Stimulated activated CD8-positive, alpha-beta memory T cell treated with anti-CD3 and anti-CD28 coated beads, Interleukin-4, amount 100 ng/mL, for 24 hours (primary cell): ENCODE data around the gene ANKRD44.
"Not testable (repeated sequence)": the region's sequence is repeated elsewhere in the genome, so short reads cannot be mapped to it uniquely, and the experiment has no call there.

ENCODE experiments used
- DNase-seq: peaks from one replicate; pipeline ENCODE4 v3.0.0-alpha.2; 2020; ENCODE audit warnings: low read depth

Gene ANKRD44

DNA sequence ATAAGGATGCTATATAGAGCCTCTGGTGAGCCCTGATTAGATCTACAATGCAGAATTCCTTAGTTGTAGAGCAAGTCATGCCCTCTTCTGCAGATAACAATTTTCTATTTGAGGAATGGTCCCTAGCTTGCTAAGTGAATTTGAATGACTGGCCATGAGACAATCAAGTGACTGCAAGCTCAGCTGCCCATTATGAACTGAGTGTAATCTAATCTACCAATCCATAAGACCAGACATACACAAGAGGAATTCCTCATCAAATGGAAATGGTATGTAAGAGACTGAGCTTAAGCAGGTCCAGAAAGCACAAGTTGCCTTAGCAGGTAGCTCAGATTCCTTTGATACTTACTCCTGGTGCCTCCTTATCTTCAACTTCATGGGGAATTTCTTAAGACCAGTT lies 4.8 kb upstream of the ANKRD44 start:
- no peak for DNase-seq

DNA sequence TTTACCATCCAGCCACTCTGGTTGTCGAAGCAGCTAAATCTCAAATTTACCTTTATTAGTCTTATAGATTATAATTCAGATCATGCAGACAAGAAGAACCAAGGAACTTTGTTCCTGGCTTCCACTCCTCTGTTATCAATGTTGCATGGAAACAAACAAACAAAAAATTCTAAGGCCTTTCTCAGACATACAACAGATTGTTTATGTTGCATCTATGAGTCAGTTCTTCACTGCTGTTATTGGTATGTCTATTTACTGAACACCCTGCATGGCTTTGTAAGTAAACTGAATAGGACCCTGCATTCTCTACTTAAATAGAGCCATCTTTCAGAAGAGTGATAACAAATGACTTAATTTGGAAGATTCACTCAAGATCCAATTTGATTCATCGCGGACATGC lies 1.6 kb upstream of the ANKRD44 start:
- no peak for DNase-seq

DNA sequence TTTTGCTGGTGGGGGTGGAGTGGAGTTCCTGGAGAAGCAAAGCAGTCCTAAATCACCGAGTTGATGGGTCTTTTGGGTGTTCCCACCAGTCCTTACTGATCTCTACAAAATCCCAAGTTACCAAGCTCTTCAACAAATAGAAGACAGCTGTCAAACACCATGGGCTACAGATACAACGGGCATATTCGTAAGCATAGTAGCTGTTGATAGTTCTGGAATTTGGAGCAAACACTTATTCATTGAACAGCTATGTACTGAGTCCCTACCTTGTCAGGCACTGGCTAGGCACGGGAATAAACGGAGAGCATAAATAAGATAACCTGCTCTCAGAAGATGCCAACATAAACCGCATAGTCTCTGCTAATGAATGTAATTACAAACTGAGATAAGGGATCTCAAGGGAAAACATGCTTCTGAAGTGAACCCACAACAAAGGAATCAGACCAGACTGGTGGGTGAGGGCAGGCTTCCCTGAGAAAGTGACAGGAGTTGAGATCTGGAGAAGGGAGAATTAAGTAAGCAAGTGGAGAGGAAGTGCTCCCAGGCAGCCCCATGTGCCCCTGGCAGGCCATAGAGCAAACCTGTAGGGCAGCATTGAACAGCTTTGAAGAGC lies 947 bp upstream of the ANKRD44 start:
- no peak for DNase-seq

GRCh38 chr2:197310987-197311420 lies 424 bp upstream of the ANKRD44 start:
- DNase-seq, result no peak

GRCh38 chr2:197309691-197310231 lies 819 bp downstream of the ANKRD44 start:
- DNase-seq, result peak; percentile 35

DNA sequence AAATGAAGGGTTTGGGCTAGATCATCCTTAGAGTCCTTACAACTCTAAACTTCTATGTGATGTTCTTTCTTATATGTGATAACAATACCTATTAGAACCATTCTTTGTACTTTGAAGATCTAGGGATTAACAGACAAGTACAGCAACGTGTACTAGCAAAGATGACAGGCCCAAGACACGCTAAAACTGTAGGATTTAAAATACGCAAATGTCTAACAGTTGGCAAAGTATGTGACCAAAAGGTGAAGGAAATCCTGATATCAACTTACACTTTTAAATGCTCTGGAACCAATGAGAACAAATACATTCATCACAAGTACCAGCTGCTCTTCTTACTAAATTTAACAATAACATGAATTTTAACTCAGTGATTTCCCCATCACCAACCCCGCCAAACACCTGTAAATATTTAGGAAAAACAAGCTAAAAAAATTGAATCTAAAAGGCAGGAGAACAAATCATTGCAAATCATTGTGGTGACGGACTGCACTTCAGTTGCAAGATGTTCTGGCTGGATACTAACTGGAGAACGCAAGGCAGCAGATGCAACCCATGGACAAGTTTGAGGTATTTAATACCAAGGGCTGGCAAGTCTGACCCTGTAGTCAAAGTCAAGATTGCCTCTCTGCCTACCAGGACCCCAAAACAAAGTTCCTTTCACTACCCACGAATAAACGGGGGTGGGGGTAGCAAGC lies 1.4 kb downstream of the ANKRD44 start:
- no peak for DNase-seq

DNA sequence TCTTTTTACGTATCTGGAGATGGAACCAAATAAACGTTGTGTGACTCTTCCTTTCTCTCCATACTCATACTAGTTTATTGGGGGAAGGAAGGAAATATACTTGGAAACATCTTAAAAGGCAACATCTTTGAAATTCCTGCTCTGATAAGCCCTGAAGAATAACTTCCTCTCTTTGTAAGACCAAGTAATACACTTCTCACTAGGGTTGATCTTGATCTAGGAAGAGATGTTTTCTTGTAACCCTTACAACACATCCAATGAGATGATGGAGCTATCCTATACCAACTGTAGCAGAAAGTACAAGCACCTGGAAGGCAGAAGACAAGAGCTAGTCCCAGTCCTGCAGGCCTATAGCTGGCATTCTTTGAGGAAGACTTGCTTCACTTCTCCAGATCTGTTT lies 2.0 kb downstream of the ANKRD44 start:
- DNase-seq, result no peak

DNA sequence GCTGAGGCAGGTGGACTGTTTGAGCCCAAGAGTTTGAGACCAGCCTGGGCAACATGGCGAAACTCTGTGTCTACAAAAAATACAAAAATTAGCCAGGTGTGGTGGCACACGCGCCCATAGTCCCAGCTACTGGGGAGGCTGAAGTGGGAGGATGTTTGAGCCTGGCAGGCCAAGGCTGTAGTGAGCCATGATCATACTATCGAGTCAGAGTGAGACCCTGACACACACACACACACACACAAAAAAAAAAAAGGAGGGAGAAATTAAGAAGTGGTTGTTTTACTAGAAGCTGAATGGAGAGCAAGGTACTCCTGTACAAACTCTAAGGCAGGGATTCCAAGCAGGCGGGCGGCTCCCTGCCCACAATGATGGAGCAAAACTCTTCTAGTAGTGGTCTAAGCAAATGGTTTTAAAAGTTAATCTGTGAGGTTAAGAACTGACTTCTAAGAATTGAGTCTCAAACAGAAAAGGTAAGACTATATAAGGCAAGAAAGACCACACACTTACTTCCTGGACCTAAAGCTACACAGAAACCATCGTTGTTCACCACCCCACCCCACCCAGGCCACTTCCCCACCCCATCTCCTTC lies 2.6 kb downstream of the ANKRD44 start:
- peak; percentile 31 for DNase-seq

DNA sequence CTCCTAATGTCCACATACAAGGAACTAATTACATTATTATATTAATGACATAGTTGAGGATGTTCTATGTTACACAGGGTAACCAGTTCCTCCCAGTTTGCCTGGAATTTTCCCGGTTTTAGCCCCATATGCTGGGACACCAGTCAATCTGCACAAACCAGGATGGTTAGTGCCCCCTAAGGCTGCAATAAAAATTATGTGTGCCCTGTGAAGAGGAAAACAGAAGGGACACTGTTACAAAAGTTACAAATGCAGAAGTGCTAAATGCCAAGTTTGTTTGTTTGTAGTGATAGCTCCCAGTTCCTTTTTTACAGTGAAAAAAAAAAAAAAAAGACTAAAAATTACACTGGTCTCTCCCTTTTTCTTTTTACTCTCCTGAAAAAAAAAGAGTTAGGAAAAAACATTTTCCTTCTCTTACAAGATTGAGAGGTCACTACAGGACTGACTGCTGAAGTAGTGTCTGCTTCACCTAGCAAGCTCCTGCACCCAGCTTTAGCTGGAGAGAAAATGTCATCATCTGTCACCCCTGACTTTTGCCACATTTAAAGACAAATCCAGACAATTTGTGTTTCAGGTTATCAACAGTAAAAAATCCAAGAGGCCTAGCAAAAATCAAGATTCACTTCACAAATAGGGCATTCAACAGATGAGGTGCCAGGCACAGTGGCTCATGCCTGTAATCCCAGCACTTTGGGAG lies 3.2 kb downstream of the ANKRD44 start:
- DNase-seq, result no peak

DNA sequence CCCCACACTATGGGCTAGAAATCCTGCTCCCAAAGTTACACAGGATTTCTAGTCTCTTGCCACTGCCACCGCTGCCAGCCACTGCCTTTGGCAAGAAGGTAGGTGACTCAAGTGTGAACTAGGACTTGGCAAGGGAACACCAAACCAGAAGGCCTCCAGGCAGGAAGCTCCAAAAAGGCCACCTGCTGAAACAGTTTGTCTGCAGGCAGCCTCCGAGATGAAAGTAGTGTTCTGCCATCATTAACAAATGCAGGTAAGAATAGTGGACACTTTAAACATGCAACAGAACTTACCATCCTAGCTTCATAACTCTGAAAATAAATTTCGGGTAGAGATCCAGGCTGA lies 3.9 kb downstream of the ANKRD44 start:
- no peak for DNase-seq

GRCh38 chr2:197306024-197306695 lies 4.4 kb downstream of the ANKRD44 start:
- no peak for DNase-seq

- no peak for DNase-seq
Observed at GRCh38 chr2:197304556-197305011, 6.0 kb downstream of the ANKRD44 start.

DNA sequence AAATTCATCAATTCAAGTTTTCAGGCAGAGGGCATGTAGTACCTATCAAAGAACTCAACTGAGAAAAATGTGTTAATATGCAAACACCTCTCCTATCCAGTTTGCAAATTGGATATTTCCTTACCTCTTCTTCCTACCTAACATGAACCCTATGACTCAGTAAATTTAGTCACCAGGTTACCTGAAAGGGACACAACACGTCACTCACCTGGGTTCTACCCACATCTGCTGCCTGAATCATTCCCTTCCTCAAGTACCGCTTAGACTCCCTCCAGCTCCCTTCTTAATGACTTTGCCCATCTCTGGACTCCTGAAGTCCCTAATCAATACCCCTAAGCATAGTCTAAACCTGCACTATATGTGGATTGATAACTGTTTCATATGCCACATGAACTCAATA lies 10.4 kb downstream of the ANKRD44 start:
- DNase-seq, result no peak

- DNase-seq, result no peak
Observed at GRCh38 chr2:197298609-197299008, 12.0 kb downstream of the ANKRD44 start.

DNA sequence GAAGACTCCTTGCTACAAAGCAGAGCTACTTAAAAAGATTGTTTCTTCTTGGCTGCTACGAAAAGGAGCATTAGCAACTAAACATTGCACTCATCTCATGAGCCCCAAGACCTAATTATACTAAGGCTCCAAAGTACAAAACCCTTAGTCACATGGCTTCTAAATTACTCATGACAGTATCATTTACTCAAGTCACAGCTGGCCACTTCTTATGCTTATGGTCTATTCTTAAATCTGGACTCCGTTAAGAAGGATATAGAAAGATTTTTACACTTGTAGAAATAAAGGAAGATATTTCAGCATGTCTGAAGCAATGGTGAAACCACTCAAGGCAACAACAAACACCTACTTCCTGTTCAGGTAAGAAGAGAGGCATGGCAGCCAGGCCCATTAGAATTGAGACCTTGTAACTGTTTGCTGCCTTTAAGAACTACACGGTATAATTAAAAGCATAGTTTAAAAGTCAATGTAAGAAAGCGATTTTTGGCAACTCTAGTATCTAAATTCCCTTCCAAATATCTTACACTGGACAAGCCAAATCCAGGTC lies 12.7 kb downstream of the ANKRD44 start:
- DNase-seq, result no peak

DNA sequence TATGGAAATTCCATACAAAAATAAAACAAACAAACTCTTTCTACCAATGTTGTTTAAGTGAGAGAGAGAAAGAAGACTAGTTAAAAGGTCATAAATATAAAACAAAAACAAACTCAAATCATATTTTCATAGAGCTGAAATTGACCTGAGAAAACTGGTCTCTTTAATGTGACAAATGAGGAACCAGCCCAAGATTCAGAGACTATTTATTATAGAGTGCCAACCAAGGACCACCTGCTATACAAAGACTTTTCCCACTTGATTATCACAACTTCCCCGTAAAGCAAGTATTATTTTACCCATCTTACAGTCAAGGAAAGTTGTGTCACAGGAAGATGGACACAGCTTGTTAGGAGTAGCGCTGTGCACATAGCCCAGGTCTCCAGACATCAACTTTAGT lies 13.3 kb downstream of the ANKRD44 start:
- no peak for DNase-seq

DNA sequence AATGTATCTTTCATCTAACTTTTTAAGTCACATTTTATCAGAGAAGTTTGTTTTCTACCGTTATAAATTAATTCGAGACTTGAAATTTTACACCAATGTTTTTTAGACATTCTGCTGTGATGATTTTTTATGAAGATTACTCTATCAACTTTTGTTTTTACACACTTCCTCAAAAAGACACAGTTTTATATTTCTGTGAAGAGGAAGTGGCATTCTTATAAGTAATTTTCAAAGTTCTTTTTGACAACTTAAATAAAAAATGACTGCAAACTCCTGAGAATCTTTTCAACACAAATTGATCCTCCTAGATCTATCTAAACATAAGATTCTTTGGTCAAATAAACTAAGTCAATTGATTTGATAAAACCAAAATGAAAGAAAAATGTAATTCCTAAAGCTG lies 13.7 kb downstream of the ANKRD44 start:
- DNase-seq, result no peak

- DNase-seq, result no peak
Observed at GRCh38 chr2:197294260-197294659, 16.3 kb downstream of the ANKRD44 start.

DNA sequence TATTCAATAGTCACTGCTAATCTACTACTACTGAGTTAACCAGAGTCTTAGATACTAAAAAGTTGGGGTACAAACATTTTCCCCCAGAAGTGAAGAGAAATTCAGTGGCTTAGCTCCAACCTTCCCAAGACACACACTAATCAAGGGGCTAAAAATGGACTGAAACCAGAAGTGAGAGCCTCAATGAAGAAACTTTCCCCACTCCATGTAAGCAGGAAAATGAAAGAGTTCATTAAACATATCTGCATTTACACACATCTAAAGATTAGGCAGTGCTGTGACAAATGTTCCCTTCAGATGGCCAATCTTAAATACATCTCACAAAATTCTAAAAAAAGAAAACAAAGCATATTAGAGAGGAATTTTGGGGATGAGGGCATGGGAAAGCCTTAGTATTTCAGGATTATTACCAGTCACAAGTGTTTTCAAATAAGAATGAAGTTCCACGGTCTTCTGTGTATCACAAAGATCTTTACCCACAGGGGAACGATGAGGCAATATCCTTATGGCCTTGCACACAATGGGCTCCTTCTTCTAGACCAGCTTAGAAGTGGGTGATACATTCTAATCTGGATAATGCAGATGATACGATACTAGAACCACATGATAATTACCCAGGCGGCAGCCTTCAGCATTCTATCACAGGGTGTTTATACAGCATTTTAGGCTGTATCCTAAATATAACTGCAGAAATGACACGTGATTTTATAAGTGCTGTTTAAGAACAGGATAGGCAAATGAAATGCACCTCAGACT lies 17.1 kb downstream of the ANKRD44 start:
- no peak for DNase-seq

GRCh38 chr2:197292619-197293018 lies 18.0 kb downstream of the ANKRD44 start:
- no peak for DNase-seq

DNA sequence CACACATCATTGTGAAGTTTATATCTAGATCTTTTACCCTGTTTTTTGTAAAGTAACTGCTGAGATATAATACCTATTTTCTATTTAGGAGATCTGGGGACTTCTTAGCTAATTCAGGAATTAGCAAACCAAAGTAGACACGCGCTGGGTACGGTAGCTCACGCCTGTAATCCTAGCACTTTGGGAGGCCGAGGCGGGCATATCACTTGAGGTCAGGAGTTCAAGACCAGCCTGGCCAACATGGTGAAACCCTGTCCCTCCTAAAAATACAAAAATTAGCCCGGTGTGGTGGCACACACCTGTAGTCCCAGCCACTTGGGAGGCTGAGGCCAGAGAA lies 23.0 kb downstream of the ANKRD44 start:
- not testable (repeated sequence) for DNase-seq
